Lower lobe of right lung (tissue), 2 donors: ENCODE results near the gene SLC29A1. TPM values are rescaled to one million over a fixed set of nuclear protein-coding genes. Genes with fewer than 3 reads are reported as not detected.
"Not testable (repeated sequence)": the region's sequence is repeated elsewhere in the genome, so short reads cannot be mapped to it uniquely, and the experiment has no call there.

Experiments used
- ATAC-seq, 2 donors: fragments of 200-7000 bp; cut with Tn5 transposase; one replicate each; pipeline ENCODE4 v1.9.1; 2020 to 2022; ENCODE audit warnings: mild to moderate bottlenecking in 2 of 2, moderate library complexity in 2 of 2
- DNase-seq: peaks from one replicate; pipeline ENCODE4 v3.0.0-alpha.2; 2020
- H3K27ac ChIP-seq: fragments of 200-600 bp; one replicate; pipeline ENCODE4 v1.8.0; 2022
- H3K27me3 ChIP-seq: fragments of 200-600 bp; one replicate; pipeline ENCODE4 v1.8.0; 2022; ENCODE audit warnings: low read depth
- H3K36me3 ChIP-seq: fragments of 200-600 bp; one replicate; pipeline ENCODE4 v1.8.0; 2022; ENCODE audit warnings: mild to moderate bottlenecking
- H3K4me1 ChIP-seq: fragments of 200-600 bp; one replicate; pipeline ENCODE4 v1.8.0; 2022
- H3K4me3 ChIP-seq: fragments of 200-600 bp; one replicate; pipeline ENCODE4 v1.8.0; 2022; ENCODE audit warnings: mild to moderate bottlenecking
- H3K9me3 ChIP-seq: fragments of 200-600 bp; one replicate; pipeline ENCODE4 v1.8.0; 2022
- CTCF ChIP-seq: fragments of 200-600 bp; IDR thresholded peaks from one replicate; pipeline ENCODE4 v1.8.0; 2022; ENCODE audit warnings: antibody characterized with exemption, mild to moderate bottlenecking
- intact Hi-C: fragments of 100-400 bp; cut with DNase I; formaldehyde crosslinking; loops from one replicate; pipeline ENCODE4 v1.11.0; 2022
- total RNA-seq: library from RNA; stranded (reverse); fragmentation: NEBNext Ultra II Directional; extraction: Animal tissue kit (Norgen Biotek cat#: 25700); gene quantifications from one replicate; pipeline ENCODE4 v1.2.1, GENCODE V29; 2021
- donor health status: DM: no; HTN: yes; CAD: no; lungs with severe emphysema.

SLC29A1 gene
- total RNA-seq, 1 donor from 2014 or later, result 36.2 TPM

- no peak overlapping the region for H3K4me3 ChIP-seq
- no peaks in the 10 kb centered on the region for H3K36me3 ChIP-seq
- no peak for ATAC-seq
- no peak overlapping the region for H3K27ac ChIP-seq
- no peak for DNase-seq
- no peaks in the 10 kb centered on the region for H3K4me1 ChIP-seq
- no peak for TF ChIP-seq CTCF
- intact Hi-C loops, result no loop called here
- H3K27me3 ChIP-seq, result no peaks in the 10 kb centered on the region
- H3K9me3 ChIP-seq, result no peaks in the 10 kb centered on the region
Observed at GRCh38 chr6:44189257-44189656, 34.1 kb upstream of the SLC29A1 start.

- H3K9me3 ChIP-seq, result no peaks in the 10 kb centered on the region
- no peak overlapping the region for H3K4me3 ChIP-seq
- H3K27me3 ChIP-seq, result no peaks in the 10 kb centered on the region
- no peak for ATAC-seq
- no peak for DNase-seq
- intact Hi-C loops, result no loop called here
- H3K27ac ChIP-seq, result no peak overlapping the region
- TF ChIP-seq CTCF, result no peak
- H3K36me3 ChIP-seq, result no peaks in the 10 kb centered on the region
- no peaks in the 10 kb centered on the region for H3K4me1 ChIP-seq
Observed at GRCh38 chr6:44190715-44191114, 32.7 kb upstream of the SLC29A1 start.

- ATAC-seq (peak; percentile 56 to 79), DNase-seq (no peak)
- TF ChIP-seq CTCF, result no peak
- Histone ChIP-seq H3K36me3 (no peaks in the 10 kb centered on the region), H3K27me3 (no peaks in the 10 kb centered on the region), H3K9me3 (no peaks in the 10 kb centered on the region), H3K27ac (peak overlapping the region; percentile 18), H3K4me1 (no peaks in the 10 kb centered on the region), H3K4me3 (peak overlapping the region; percentile 28)
- intact Hi-C loops, result no loop called here
Observed at GRCh38 chr6:44192428-44193041, 30.9 kb upstream of the SLC29A1 start.

GRCh38 chr6:44193307-44193910 is 30.0 kb upstream of the SLC29A1 start:
- no peak for DNase-seq
- ATAC-seq, result no peak
- Histone ChIP-seq H3K9me3 (no peaks in the 10 kb centered on the region), H3K4me3 (no peak overlapping the region), H3K36me3 (no peaks in the 10 kb centered on the region), H3K27me3 (no peaks in the 10 kb centered on the region), H3K4me1 (no peaks in the 10 kb centered on the region), H3K27ac (no peak overlapping the region)
- intact Hi-C loops, result no loop called here
- TF ChIP-seq CTCF, result no peak

GRCh38 chr6:44194326-44194725 is 29.1 kb upstream of the SLC29A1 start:
- intact Hi-C loops, result no loop called here
- TF ChIP-seq CTCF, result no peak
- Histone ChIP-seq H3K4me1 (no peaks in the 10 kb centered on the region), H3K27ac (no peak overlapping the region), H3K4me3 (no peak overlapping the region), H3K9me3 (no peaks in the 10 kb centered on the region), H3K36me3 (no peaks in the 10 kb centered on the region), H3K27me3 (no peaks in the 10 kb centered on the region)
- ATAC-seq (no peak), DNase-seq (no peak)

- H3K27ac ChIP-seq, result not testable (repeated sequence)
Observed at GRCh38 chr6:44196351-44196750, 27.0 kb upstream of the SLC29A1 start.

More at GRCh38 chr6:44196351-44196750, 27.0 kb upstream of the SLC29A1 start:
- DNase-seq, intact Hi-C loops, H3K9me3 ChIP-seq, H3K4me3 ChIP-seq, H3K4me1 ChIP-seq, ATAC-seq, H3K27me3 ChIP-seq, H3K36me3 ChIP-seq: not testable (repeated sequence)
